K562 (cell line): Measurements from ENCODE around the gene SND1. TPM values are rescaled to one million over a fixed set of nuclear protein-coding genes. Genes with fewer than 3 reads are reported as not detected.
A peak's percentile ranks its signal among the peaks of the same experiment; 100 is the strongest.

Experiments used
- C11orf30 ChIP-seq: fragments of 450-650 bp; IDR thresholded peaks from 2 replicates; pipeline ENCODE4 v1.6.1; 2016; ENCODE audit warnings: low read depth, mild to moderate bottlenecking
- CBFA2T3 ChIP-seq: fragments of 450-650 bp; IDR thresholded peaks from 2 replicates; pipeline ENCODE4 v1.6.1; 2017
- CHD7 ChIP-seq: fragments of 200-600 bp; sonication (generic); IDR thresholded peaks from one replicate; pipeline ENCODE4 v1.6.1; 2012; ENCODE audit warnings: mild to moderate bottlenecking, low read depth, low read length, inconsistent platforms
- CREBBP ChIP-seq: IDR thresholded peaks from one replicate; pipeline ENCODE4 v1.6.1; 2012; ENCODE audit warnings: low read depth, mild to moderate bottlenecking, control low read depth, inconsistent platforms, low read length
- FOXK2 ChIP-seq, 2 experiments: fragments of 450-650 bp; IDR thresholded peaks in 1 of 2; conservative IDR thresholded peaks in 1 of 2; 2 replicates each; pipeline ENCODE4 v1.6.1; 2016; ENCODE audit warnings: low read depth in 2 of 2, mild to moderate bottlenecking in 1 of 2
- HDAC1 ChIP-seq, 2 experiments: fragments of 450-650 bp; IDR thresholded peaks; 2 replicates each; pipeline ENCODE4 v1.6.1; 2016 to 2017; ENCODE audit warnings: inconsistent platforms in 1 of 2, mild to moderate bottlenecking in 1 of 2, moderate library complexity in 1 of 2
- KDM5B ChIP-seq: fragments of 200-600 bp; sonication (generic); IDR thresholded peaks from 2 replicates; pipeline ENCODE4 v1.6.1; 2012; ENCODE audit warnings: low read depth, mild to moderate bottlenecking, moderate library complexity, low read length, control low read depth, inconsistent platforms; ENCODE audit not compliant: insufficient replicate concordance
- MCM3 ChIP-seq: fragments of 450-650 bp; IDR thresholded peaks from 2 replicates; pipeline ENCODE4 v1.6.1; 2016
- NCOA1 ChIP-seq: fragments of 450-650 bp; IDR thresholded peaks from 2 replicates; pipeline ENCODE4 v1.6.1; 2016; ENCODE audit warnings: low read depth
- NR4A1 ChIP-seq, 2 experiments: fragments of 250-450 bp in 1 of 2; fragments of 450-650 bp in 1 of 2; sonication (Bioruptor Pico) in 1 of 2; IDR thresholded peaks; 2 replicates each; pipeline versions ENCODE4 v1.4.0 to v1.6.1; 2016 to 2020; ENCODE audit warnings: mild to moderate bottlenecking in 2 of 2, missing compliant biosample characterization in 1 of 2, missing genetic modification characterization in 1 of 2, moderate library complexity in 1 of 2
- POLR2A ChIP-seq: fragments of 450-650 bp; conservative IDR thresholded peaks from 2 replicates; pipeline ENCODE4 v1.6.1; 2016
- ZNF143 ChIP-seq: sonication (generic); formaldehyde crosslinking; IDR thresholded peaks from 2 replicates; pipeline ENCODE4 v1.9.0; 2022; ENCODE audit warnings: mild to moderate bottlenecking, missing genetic modification reagents
- ZNF184 ChIP-seq: sonication (generic); formaldehyde crosslinking; IDR thresholded peaks from 2 replicates; pipeline ENCODE4 v1.5.0; 2020; ENCODE audit warnings: missing genetic modification reagents
- ZNF696 ChIP-seq: fragments of 250-450 bp; sonication (Bioruptor Pico); conservative IDR thresholded peaks from 2 replicates; pipeline ENCODE4 v1.4.0; 2020; ENCODE audit warnings: mild to moderate bottlenecking, moderate library complexity
- polyA plus RNA-seq, 8 experiments: library from polyadenylated mRNA; depleted of rRNA in 4 of 8; stranded (reverse) in 5 of 8; unstranded in 3 of 8; fragments of >200 nt; fragmentation: Nextera tagmentation in 2 of 8; fragmentation: Illumina TruSeq in 1 of 8; extraction: Ambion mirVana in 2 of 8; extraction: Trizol in 1 of 8; gene quantifications; 2 replicates each; pipeline versions ENCODE4 v1.2.1 to v1.2.3, GENCODE V29; 2011 to 2014; ENCODE audit warnings: inconsistent platforms in 1 of 8, missing spikeins in 1 of 8
- total RNA-seq, 7 experiments: library from RNA; depleted of rRNA in 6 of 7; stranded (reverse); fragments of >200 nt in 6 of 7; fragmentation: Illumina TruSeq in 2 of 7; extraction: Trizol in 2 of 7; gene quantifications; 2 replicates each; pipeline versions ENCODE4 v1.2.1 to v1.2.3, GENCODE V29; 2011 to 2021; ENCODE audit warnings: low replicate concordance in 1 of 7
- TF ChIP-seq, protein P1 (sequence below): fragments of 200-800 bp; sonication (Bioruptor generic); IDR thresholded peaks from 2 replicates; pipeline ENCODE4 v1.6.1; 2017; ENCODE audit warnings: missing genetic modification characterization, missing compliant biosample characterization

SND1 gene
- total and polyA plus RNA-seq, 9 of the 15 experiments (the other 6 are each of a cell fraction or from before 2014, with no cell fraction given): 46.5 to 307 (median 191) TPM

DNA sequence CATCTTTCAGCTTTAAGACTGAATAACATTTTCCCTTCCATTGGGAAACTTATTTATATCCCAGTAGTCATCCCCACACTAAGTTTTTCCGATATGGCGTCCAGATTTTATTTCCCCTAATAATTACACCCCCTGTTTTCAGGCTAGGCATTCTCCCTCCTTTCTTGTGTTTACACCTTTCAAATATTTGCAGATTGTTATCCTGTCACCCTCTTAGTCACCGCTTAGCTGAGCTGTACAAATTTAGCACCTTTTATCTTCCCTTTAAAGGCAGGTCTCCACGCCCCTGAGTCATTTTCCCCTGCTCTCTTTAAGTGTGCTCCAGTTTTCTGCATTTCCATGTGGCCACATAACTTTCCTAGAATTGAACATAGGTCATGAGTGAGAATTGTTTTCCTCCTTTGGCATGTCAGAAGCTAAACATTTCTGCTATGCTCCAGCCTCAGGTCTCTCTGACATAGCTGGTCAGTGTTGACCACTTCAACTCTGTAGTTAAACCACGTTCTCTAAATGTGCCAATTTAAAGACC, 331.9 kb downstream of the SND1 start (continued):
- no peak for TF ChIP-seq CHD7
- no peak for TF ChIP-seq NR4A1 (CRISPR knock-in tag; IDR thresholded peaks at IDR 0.05)
- no peak for TF ChIP-seq NR4A1 (tag; IDR thresholded peaks at IDR 0.05)
- peak; percentile 15; the same call in 1 of the 2 replicates for TF ChIP-seq NCOA1
- no peak for TF ChIP-seq KDM5B
- TF ChIP-seq CREBBP: no peak
- no peak for TF ChIP-seq ZNF696 (CRISPR knock-in tag)
- TF ChIP-seq POLR2A: no peak
- TF ChIP-seq MCM3: no peak
- no peak for TF ChIP-seq ZNF143 (CRISPR knock-in tag)
- peak; percentile 70 for TF ChIP-seq CBFA2T3
- peak in 1 of 2 experiments; percentile 70; a peak in 2 of 4 replicates for TF ChIP-seq HDAC1 (IDR thresholded peaks at IDR 0.05)
- no peak for TF ChIP-seq ZNF184 (CRISPR knock-in tag)
- TF ChIP-seq, protein P1, sequence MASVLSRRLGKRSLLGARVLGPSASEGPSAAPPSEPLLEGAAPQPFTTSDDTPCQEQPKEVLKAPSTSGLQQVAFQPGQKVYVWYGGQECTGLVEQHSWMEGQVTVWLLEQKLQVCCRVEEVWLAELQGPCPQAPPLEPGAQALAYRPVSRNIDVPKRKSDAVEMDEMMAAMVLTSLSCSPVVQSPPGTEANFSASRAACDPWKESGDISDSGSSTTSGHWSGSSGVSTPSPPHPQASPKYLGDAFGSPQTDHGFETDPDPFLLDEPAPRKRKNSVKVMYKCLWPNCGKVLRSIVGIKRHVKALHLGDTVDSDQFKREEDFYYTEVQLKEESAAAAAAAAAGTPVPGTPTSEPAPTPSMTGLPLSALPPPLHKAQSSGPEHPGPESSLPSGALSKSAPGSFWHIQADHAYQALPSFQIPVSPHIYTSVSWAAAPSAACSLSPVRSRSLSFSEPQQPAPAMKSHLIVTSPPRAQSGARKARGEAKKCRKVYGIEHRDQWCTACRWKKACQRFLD (CRISPR knock-in tag): no peak
- peak; percentile 62 to 82 for TF ChIP-seq FOXK2 (conservative IDR thresholded peaks at IDR 0.05 in 1 of 2, IDR thresholded peaks at IDR 0.05 in 1 of 2; ENCODE audit: low read depth in 2 of 2)
- TF ChIP-seq C11orf30: peak; percentile 32; the same call in 1 of the 2 replicates
